Naive thymus-derived CD4-positive, alpha-beta T cell (primary cell): Measurements from ENCODE around the gene ARG1. TPM values are rescaled to one million over a fixed set of nuclear protein-coding genes. Genes with fewer than 3 reads are reported as not detected.
A peak's percentile ranks its signal among the peaks of the same experiment; 100 is the strongest.
"Not testable (repeated sequence)": the region's sequence is repeated elsewhere in the genome, so short reads cannot be mapped to it uniquely, and the experiment has no call there.

Experiments
- ATAC-seq: fragments of 150-1000 bp; cut with Tn5 transposase; 2 replicates; pipeline ENCODE4 v1.10.0; 2021; ENCODE audit warnings: mild to moderate bottlenecking, moderate library complexity
- CTCF ChIA-PET: fragments of 350-600 bp; sonication (Branson Sonifier 250); formaldehyde crosslinking; loops from one replicate; lab custom pipeline; 2021; ENCODE audit warnings: antibody characterized with exemption; lab: Charles Lee
- POLR2A ChIA-PET: fragments of 350-600 bp; sonication (Branson Sonifier 250); formaldehyde crosslinking; loops from one replicate; lab custom pipeline; 2021; ENCODE audit warnings: antibody characterized with exemption, inconsistent platforms; lab: Charles Lee
- DNase-seq, 9 donors: peaks; one replicate each; pipeline versions ENCODE4 v3.0.0 to v3.0.0-alpha.2; 2020 to 2022; ENCODE audit warnings: mixed read lengths in 1 of 9
- H3K27ac ChIP-seq: one replicate; pipeline ENCODE4 v1.7.0; 2013; ENCODE audit warnings: mild to moderate bottlenecking, low read depth, low read length, moderate library complexity
- H3K27me3 ChIP-seq, 2 donors: one replicate each; pipeline ENCODE4 v1.7.0; 2013; ENCODE audit warnings: low read length in 2 of 2, mild to moderate bottlenecking in 2 of 2, moderate library complexity in 2 of 2; ENCODE audit not compliant: control insufficient read depth in 2 of 2, insufficient read depth in 2 of 2
- H3K36me3 ChIP-seq, 3 experiments: 1 replicate in 2 of 3; 2 replicates in 1 of 3; pipeline ENCODE4 v1.7.0; 2013; ENCODE audit warnings: low read length in 3 of 3, mild to moderate bottlenecking in 3 of 3, moderate library complexity in 1 of 3; ENCODE audit not compliant: insufficient read depth in 3 of 3, control insufficient read depth in 2 of 3
- H3K4me1 ChIP-seq, 2 donors: one replicate each; pipeline ENCODE4 v1.7.0; 2013; ENCODE audit warnings: low read length in 2 of 2, mild to moderate bottlenecking in 2 of 2, moderate library complexity in 1 of 2; ENCODE audit not compliant: control insufficient read depth in 2 of 2, insufficient read depth in 2 of 2
- H3K4me3 ChIP-seq: 2 replicates; pipeline ENCODE4 v1.7.0; 2013; ENCODE audit warnings: mild to moderate bottlenecking, low read length
- H3K9me3 ChIP-seq, 3 experiments: 1 replicate in 2 of 3; 2 replicates in 1 of 3; pipeline ENCODE4 v1.7.0; 2013; ENCODE audit warnings: low read length in 3 of 3; ENCODE audit not compliant: control insufficient read depth in 2 of 3
- H3K27ac Mint-ChIP-seq, 9 donors: one replicate each; pipeline ENCODE4 v1.8.0; 2020 to 2022; ENCODE audit warnings: mixed read lengths in 9 of 9, mild to moderate bottlenecking in 8 of 9, moderate library complexity in 5 of 9, inconsistent platforms in 2 of 9
- H3K27me3 Mint-ChIP-seq, 5 donors: one replicate each; pipeline ENCODE4 v1.8.0; 2021 to 2022; ENCODE audit warnings: mixed read lengths in 5 of 5, mild to moderate bottlenecking in 1 of 5
- H3K36me3 Mint-ChIP-seq, 5 donors: one replicate each; pipeline ENCODE4 v1.8.0; 2020 to 2022; ENCODE audit warnings: mixed read lengths in 5 of 5, mild to moderate bottlenecking in 3 of 5, inconsistent platforms in 1 of 5
- H3K4me1 Mint-ChIP-seq, 7 donors: one replicate each; pipeline ENCODE4 v1.8.0; 2020 to 2022; ENCODE audit warnings: mixed read lengths in 7 of 7, mild to moderate bottlenecking in 3 of 7, inconsistent platforms in 1 of 7
- H3K4me3 Mint-ChIP-seq, 10 donors: one replicate each; pipeline ENCODE4 v1.8.0; 2020 to 2022; ENCODE audit warnings: mild to moderate bottlenecking in 10 of 10, mixed read lengths in 10 of 10, moderate library complexity in 6 of 10, inconsistent platforms in 2 of 10
- H3K9me3 Mint-ChIP-seq, 11 donors: one replicate each; pipeline ENCODE4 v1.8.0; 2020 to 2022; ENCODE audit warnings: mixed read lengths in 11 of 11, mild to moderate bottlenecking in 4 of 11, inconsistent platforms in 1 of 11, moderate library complexity in 1 of 11
- intact Hi-C, 2 donors: fragments of 100-400 bp; cut with micrococcal nuclease; formaldehyde crosslinking; loops; one replicate each; pipeline ENCODE4 v1.15.1; 2023
- polyA plus RNA-seq, 2 donors: library from polyadenylated mRNA; unstranded; fragments of 300-500 nt; fragmentation: Illumina TruSeq; gene quantifications; one replicate each; pipeline ENCODE4 v1.2.3, GENCODE V29; 2021
- total RNA-seq, 6 experiments: library from RNA in 5 of 6; stranded (reverse) in 5 of 6; gene quantifications; 1 replicate in 5 of 6; 2 replicates in 1 of 6; pipeline ENCODE4 v1.2.3 and lab custom pipeline; 2021 to 2026

Gene ARG1
- total and polyA plus RNA-seq, 7 experiments from 2014 or later = not detected

GRCh38 chr6:131532580-131533039 lies 40.4 kb upstream of the ARG1 start:
- no peaks in the 10 kb centered on the region for H3K27me3 ChIP-seq
- peak in 1 of 9 donors; percentile 34 for DNase-seq

GRCh38 chr6:131538615-131539014 lies 34.4 kb upstream of the ARG1 start:
- H3K4me3 ChIP-seq, H3K27me3 ChIP-seq, H3K9me3 ChIP-seq, H3K36me3 Mint-ChIP-seq, H3K9me3 Mint-ChIP-seq, intact Hi-C loops, H3K36me3 ChIP-seq, DNase-seq, H3K4me1 ChIP-seq, H3K4me3 Mint-ChIP-seq, H3K27ac ChIP-seq, ATAC-seq, H3K27ac Mint-ChIP-seq: not testable (repeated sequence)
- peaks cover 0 to 22% (median 4%) of the 10 kb centered on the region in 5 donors for H3K27me3 Mint-ChIP-seq
- H3K4me1 Mint-ChIP-seq = peaks cover 2 to 11% (median 6%) of the 10 kb centered on the region in 7 donors
- POLR2A ChIA-PET = interaction anchor here (0.6 kb wide), 1 partner anchor 324 kb away, joined by 4 read pairs; no protein-coding TSS in a partner anchor
- CTCF ChIA-PET = interaction anchor here (0.9 to 1.2 kb wide), 4 partner anchors 356 to 654 kb away, joined by 3 read pairs; no protein-coding TSS in a partner anchor

More at GRCh38 chr6:131532580-131533039, 40.4 kb upstream of the ARG1 start:
- peaks cover 0 to 3% (median 0%) of the 10 kb centered on the region in 11 donors for H3K9me3 Mint-ChIP-seq
- peaks cover 0 to 23% (median 4%) of the 10 kb centered on the region in 5 donors for H3K27me3 Mint-ChIP-seq
- peak overlapping the region; percentile 1 to 94 (median 85) for H3K27ac Mint-ChIP-seq
- peak overlapping the region in 4 of 10 donors; percentile 7 to 49 (median 24) for H3K4me3 Mint-ChIP-seq
- Histone ChIP-seq H3K4me1 (peaks cover 4 to 34% of the 10 kb centered on the region in 2 donors), H3K9me3 (no peaks in the 10 kb centered on the region), H3K36me3 (no peaks in the 10 kb centered on the region), H3K27ac (peak overlapping the region; percentile 51), H3K4me3 (no peak overlapping the region)
- peaks cover 0 to 9% (median 0%) of the 10 kb centered on the region in 5 donors for H3K36me3 Mint-ChIP-seq
- peaks cover 31 to 71% (median 62%) of the 10 kb centered on the region in 7 donors for H3K4me1 Mint-ChIP-seq
- ATAC-seq = peak; percentile 31
- intact Hi-C loops = loop anchor here (1.0 to 5.0 kb wide), 6 partner anchors 72 to 470 kb away; partner anchors contain the start of gene EPB41L2 (in 2 of the 2)
- CTCF ChIA-PET = interaction anchor here (0.6 to 6.3 kb wide), 18 partner anchors 10 to 648 kb away, joined by 3 to 78 read pairs (median 4); partner anchors contain the start of gene MED23
- POLR2A ChIA-PET = interaction anchor here (0.6 to 6.6 kb wide), 10 partner anchors 8 to 349 kb away, joined by 3 to 88 read pairs (median 8); no protein-coding TSS in a partner anchor

GRCh38 chr6:131545317-131545716 lies 27.7 kb upstream of the ARG1 start:
- no peak for DNase-seq

DNA sequence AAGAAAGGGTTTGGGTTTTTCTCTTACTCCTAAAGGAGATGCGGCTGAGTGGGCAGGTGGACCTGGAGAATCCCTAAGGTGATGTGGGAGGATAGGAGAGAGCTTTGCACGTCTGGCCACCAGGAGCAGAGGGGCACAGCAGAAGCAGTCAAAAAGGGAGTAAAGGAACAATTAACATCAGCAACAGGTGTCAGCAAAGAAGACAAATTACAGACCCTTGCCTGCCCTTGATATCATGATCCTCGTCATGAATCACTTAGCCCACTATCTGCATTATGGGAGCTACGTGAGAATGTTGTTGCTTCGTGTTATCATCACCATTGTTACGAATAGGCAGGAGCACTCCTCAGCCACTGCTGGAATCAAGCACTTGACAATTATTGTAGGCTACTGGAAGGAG lies 25.5 kb upstream of the ARG1 start:
- no peak overlapping the region for H3K27ac ChIP-seq
- H3K9me3 ChIP-seq = no peaks in the 10 kb centered on the region
- no peak overlapping the region for H3K27ac Mint-ChIP-seq
- no peaks in the 10 kb centered on the region for H3K4me1 ChIP-seq
- H3K9me3 Mint-ChIP-seq = no peaks in the 10 kb centered on the region
- H3K4me1 Mint-ChIP-seq = no peaks in the 10 kb centered on the region
- H3K27me3 ChIP-seq = no peaks in the 10 kb centered on the region
- H3K36me3 ChIP-seq = no peaks in the 10 kb centered on the region
- H3K27me3 Mint-ChIP-seq = peaks cover 0 to 22% (median 0%) of the 10 kb centered on the region in 5 donors
- DNase-seq (no peak), ATAC-seq (no peak)
- H3K4me3 ChIP-seq = no peak overlapping the region
- CTCF ChIA-PET = no interaction called here
- no peak overlapping the region for H3K4me3 Mint-ChIP-seq
- intact Hi-C loops = no loop called here
- POLR2A ChIA-PET = no interaction called here
- no peaks in the 10 kb centered on the region for H3K36me3 Mint-ChIP-seq

More at GRCh38 chr6:131545317-131545716, 27.7 kb upstream of the ARG1 start:
- H3K4me1 Mint-ChIP-seq = no peaks in the 10 kb centered on the region
- H3K27ac Mint-ChIP-seq = no peak overlapping the region
- no peak overlapping the region for H3K4me3 Mint-ChIP-seq
- no peaks in the 10 kb centered on the region for H3K4me1 ChIP-seq
- H3K36me3 Mint-ChIP-seq = no peaks in the 10 kb centered on the region
- H3K36me3 ChIP-seq = no peaks in the 10 kb centered on the region
- H3K9me3 ChIP-seq = no peaks in the 10 kb centered on the region
- H3K9me3 Mint-ChIP-seq = peaks cover 0 to 2% (median 0%) of the 10 kb centered on the region in 11 donors
- no peak overlapping the region for H3K4me3 ChIP-seq
- no peak overlapping the region for H3K27ac ChIP-seq
- intact Hi-C loops = no loop called here
- peaks cover 0 to 26% (median 0%) of the 10 kb centered on the region in 5 donors for H3K27me3 Mint-ChIP-seq
- no peak for ATAC-seq
- CTCF ChIA-PET = interaction anchor here (0.6 kb wide), 1 partner anchor 1221 kb away, joined by 4 read pairs; no protein-coding TSS in a partner anchor
- H3K27me3 ChIP-seq = no peaks in the 10 kb centered on the region
- POLR2A ChIA-PET = interaction anchor here (0.6 kb wide), 1 partner anchor 13 kb away, joined by 4 read pairs; no protein-coding TSS in a partner anchor

- DNase-seq (no peak), ATAC-seq (no peak)
- no peaks in the 10 kb centered on the region for H3K36me3 ChIP-seq
- H3K4me3 ChIP-seq = no peak overlapping the region
- H3K4me1 ChIP-seq = no peaks in the 10 kb centered on the region
- no peaks in the 10 kb centered on the region for H3K27me3 ChIP-seq
- no peaks in the 10 kb centered on the region for H3K9me3 ChIP-seq
- Mint-ChIP-seq H3K9me3 (no peaks in the 10 kb centered on the region), H3K4me3 (no peak overlapping the region), H3K27me3 (peaks cover 0 to 19% (median 0%) of the 10 kb centered on the region in 5 donors), H3K36me3 (no peaks in the 10 kb centered on the region), H3K4me1 (no peaks in the 10 kb centered on the region), H3K27ac (no peak overlapping the region)
- intact Hi-C loops = no loop called here
- ChIA-PET CTCF (interaction anchor here (0.7 kb wide), 1 partner anchor 362 kb away, joined by 3 read pairs; no protein-coding TSS in a partner anchor), POLR2A (no interaction called here)
- no peak overlapping the region for H3K27ac ChIP-seq
These were observed 24.6 kb upstream of the ARG1 start for GRCh38 chr6:131548441-131548840.

DNA sequence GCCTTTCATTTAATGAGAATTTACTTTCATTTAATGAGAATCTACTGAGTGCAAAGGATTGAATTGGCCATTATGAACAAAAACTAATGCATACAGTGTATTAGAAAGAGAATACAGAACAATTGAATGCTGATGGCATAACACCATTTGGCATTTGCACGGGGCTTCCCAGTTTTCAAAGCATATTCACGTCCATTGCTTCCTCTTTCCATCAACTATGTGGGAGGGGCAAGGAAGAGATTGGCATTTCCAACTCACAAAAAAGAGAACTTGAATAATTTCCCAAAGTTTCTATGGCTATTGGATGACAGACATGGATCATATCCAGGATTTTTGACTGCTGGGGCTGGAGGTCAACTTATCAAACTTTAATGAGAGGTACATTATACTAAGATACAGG lies 23.2 kb upstream of the ARG1 start:
- Mint-ChIP-seq H3K36me3 (no peaks in the 10 kb centered on the region), H3K4me3 (no peak overlapping the region), H3K27ac (no peak overlapping the region), H3K9me3 (no peaks in the 10 kb centered on the region), H3K27me3 (peaks cover 0 to 12% (median 2%) of the 10 kb centered on the region in 5 donors), H3K4me1 (no peaks in the 10 kb centered on the region)
- ChIA-PET CTCF (no interaction called here), POLR2A (no interaction called here)
- Histone ChIP-seq H3K9me3 (no peaks in the 10 kb centered on the region), H3K4me3 (no peak overlapping the region), H3K36me3 (no peaks in the 10 kb centered on the region), H3K27me3 (no peaks in the 10 kb centered on the region), H3K27ac (no peak overlapping the region), H3K4me1 (no peaks in the 10 kb centered on the region)
- intact Hi-C loops = no loop called here
- DNase-seq = no peak
- ATAC-seq = no peak
